ENCODE measurements around the gene TTC16. TPM values are rescaled to one million over a fixed set of nuclear protein-coding genes. Genes with fewer than 3 reads are reported as not detected.

Gene TTC16
- total and polyA plus RNA-seq, 2 of the 8 experiments (the other 6 are each of a cell fraction or from before 2014, with no cell fraction given), result 0.03 TPM; not detected in 1

GRCh38 chr9:127776195-127776923 lies 60.5 kb downstream of the TTC16 start:
- Histone ChIP-seq H4K91ac (replicated peaks; ENCODE audit: insufficient read length, low read length) (peak overlapping the region; percentile 1), H4K5ac (ENCODE audit: insufficient read length, low read depth, low read length) (peak overlapping the region; percentile 47), H2BK20ac (ENCODE audit: low read length) (no peak overlapping the region; the same call in 1 of the 2 replicates), H2BK120ac (replicated peaks; ENCODE audit: low read depth, low read length) (no peak overlapping the region), H3K14ac (ENCODE audit: insufficient read length) (no peak overlapping the region), H3K4me1 (replicated peaks in 1 of 4; ENCODE audit: control insufficient read depth in 3 of 4, insufficient read depth in 4 of 4, low read length in 3 of 4) (peaks cover 4 to 20% (median 15%) of the 10 kb centered on the region in 4 experiments), H3K79me1 (ENCODE audit: low read depth, low read length) (no peaks in the 10 kb centered on the region), H4K20me1 (replicated peaks in 1 of 2; ENCODE audit: control insufficient read depth in 1 of 2, insufficient read depth in 2 of 2, low read length in 2 of 2) (no peaks in the 10 kb centered on the region), H2BK15ac (ENCODE audit: low read length) (no peak overlapping the region; the same call in 1 of the 2 replicates), H3K27ac (ENCODE audit: low read depth, low read length) (no peak overlapping the region), H3K27me3 (replicated peaks in 1 of 4; ENCODE audit: control insufficient read depth in 3 of 4, extremely low read depth in 1 of 4, insufficient read depth in 3 of 4, low read length in 3 of 4) (no peaks in the 10 kb centered on the region), H3K9me3 (ENCODE audit: insufficient read depth in 2 of 2, low read depth in 1 of 2, low read length in 1 of 2) (no peaks in the 10 kb centered on the region), H2BK5ac (ENCODE audit: low read depth, low read length) (0 out of 2 replicates have a peak overlapping the region, but pooled peaks have one; percentile 19), H3K56ac (replicated peaks; ENCODE audit: insufficient read length, low read depth, low read length) (no peak overlapping the region), H3K18ac (ENCODE audit: extremely low read depth, low read length) (0 out of 2 replicates have a peak overlapping the region, but pooled peaks have one; percentile 28), H3K23ac (ENCODE audit: insufficient read length) (no peak overlapping the region), H2AFZ (ENCODE audit: low read length) (peak overlapping the region; percentile 83; the same call in 1 of the 2 replicates), H3K4ac (replicated peaks; ENCODE audit: insufficient read length, low read depth, low read length) (no peak overlapping the region), H4K8ac (ENCODE audit: extremely low read depth, insufficient read depth, low read length) (no peak overlapping the region), H3K36me3 (ENCODE audit: control insufficient read depth in 2 of 4, insufficient read depth in 4 of 4, low read length in 3 of 4) (no peaks in the 10 kb centered on the region), H3K4me3 (ENCODE audit: extremely low read depth in 1 of 4, insufficient read depth in 2 of 4, low read depth in 3 of 4, low read length in 4 of 4) (no peak overlapping the region; a peak in 1 of 8 replicates), H3K23me2 (ENCODE audit: low read depth, low read length) (no peaks in the 10 kb centered on the region), H3K79me2 (ENCODE audit: control insufficient read depth in 1 of 2, insufficient read depth in 2 of 2, low read length in 2 of 2) (no peaks in the 10 kb centered on the region), H2BK12ac (ENCODE audit: low read depth, low read length) (peak overlapping the region; percentile 14; the same call in 1 of the 2 replicates), H3K4me2 (ENCODE audit: insufficient read depth in 1 of 2, low read depth in 2 of 2, low read length in 2 of 2) (no peak overlapping the region), H3K9ac (replicated peaks in 1 of 4; ENCODE audit: extremely low read depth in 1 of 4, low read depth in 3 of 4, low read length in 3 of 4) (no peak overlapping the region; a peak in 1 of 7 replicates), H2AK5ac (ENCODE audit: low read depth, low read length) (no peak overlapping the region; the same call in 1 of the 2 replicates)
- TF ChIP-seq RBBP5 (IDR thresholded peaks at IDR 0.05; ENCODE audit: borderline replicate concordance, low read depth, low read length) (no peak), BRCA1 (IDR thresholded peaks at IDR 0.05; ENCODE audit: low read depth, low read length) (no peak), KDM4A (IDR thresholded peaks at IDR 0.05; ENCODE audit: low read depth, low read length, severe bottlenecking) (no peak), HDAC6 (IDR thresholded peaks at IDR 0.05; ENCODE audit: low read depth, low read length) (no peak), EP300 (IDR thresholded peaks at IDR 0.05; ENCODE audit: borderline replicate concordance in 1 of 2, low read depth in 2 of 2, low read length in 2 of 2) (peak in 1 of 2 experiments; percentile 99; a peak in 2 of 3 replicates), JUND (IDR thresholded peaks at IDR 0.05; ENCODE audit: low read length) (peak; percentile 98), CHD1 (IDR thresholded peaks at IDR 0.05; ENCODE audit: low read depth, low read length) (peak; percentile 92), MAX (IDR thresholded peaks at IDR 0.05) (peak; percentile 16; the same call in 1 of the 2 replicates)
- ChIA-PET CTCF (ENCODE audit: partially characterized antibody) (interaction anchor here (0.9 to 2.7 kb wide), 6 partner anchors 8 to 107 kb away, joined by 3 to 12 read pairs (median 4); partner anchors contain the start of genes CDK9 and TOR2A), POLR2A (ENCODE audit: partially characterized antibody) (interaction anchor here (1.3 kb wide), 1 partner anchor 11 kb away, joined by 3 read pairs; no protein-coding TSS in a partner anchor)
- DNase-seq (ENCODE audit: low read depth in 1 of 2, low spot score in 2 of 2) (peak in 1 of 2 experiments; percentile 76), FAIRE-seq (no peak)
- 88% methylated on average over 13 of the region's 15 CpGs; no CpG with 5 or more reads in 1 of the 2 experiments for WGBS, 2 experiments (ENCODE audit: extremely low coverage in 1 of 2, insufficient coverage in 1 of 2, insufficient read length in 1 of 2, insufficient replicate concordance in 2 of 2, low coverage in 1 of 2, low lambda C conversion rate in 2 of 2, missing lambda C conversion rate in 1 of 2)
